ENCODE results near the gene MYO7B. TPM values are rescaled to one million over a fixed set of nuclear protein-coding genes. Genes with fewer than 3 reads are reported as not detected.

Gene MYO7B
- polyA plus RNA-seq, 1 donor from 2014 or later = 1.1 TPM

DNA sequence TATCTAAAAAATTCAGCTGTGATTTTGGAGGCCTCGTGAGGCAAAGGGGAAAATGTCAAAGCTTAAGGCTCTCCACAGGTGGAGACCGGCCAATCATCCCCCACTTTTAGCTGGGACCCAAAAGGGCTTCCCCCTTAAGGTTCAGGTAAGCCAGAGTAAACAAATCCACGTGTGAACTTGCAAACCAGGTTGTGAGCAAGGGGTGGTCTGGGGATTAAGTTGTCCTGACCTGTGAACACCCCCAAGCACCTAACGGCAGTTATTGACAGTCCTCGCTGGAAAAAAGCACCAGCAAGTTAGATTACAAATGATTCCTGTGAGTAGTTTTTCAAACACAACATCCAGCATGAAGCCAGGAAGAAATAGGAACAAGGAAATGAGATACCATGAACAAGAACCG is 42.9 kb downstream of the MYO7B start:
- peaks cover 3% of the 10 kb centered on the region for H3K27me3 Mint-ChIP-seq
- H3K4me1 Mint-ChIP-seq = peaks cover 31 to 38% (median 37%) of the 10 kb centered on the region in 3 donors
- H3K36me3 Mint-ChIP-seq = no peaks in the 10 kb centered on the region
- peaks cover 0 to 1% (median 0%) of the 10 kb centered on the region in 3 donors for H3K9me3 Mint-ChIP-seq
- H3K27ac Mint-ChIP-seq = peak overlapping the region in 2 of 3 donors; percentile 76 to 86
- H3K4me3 Mint-ChIP-seq = peak overlapping the region in 1 of 4 donors; percentile 94

DNA sequence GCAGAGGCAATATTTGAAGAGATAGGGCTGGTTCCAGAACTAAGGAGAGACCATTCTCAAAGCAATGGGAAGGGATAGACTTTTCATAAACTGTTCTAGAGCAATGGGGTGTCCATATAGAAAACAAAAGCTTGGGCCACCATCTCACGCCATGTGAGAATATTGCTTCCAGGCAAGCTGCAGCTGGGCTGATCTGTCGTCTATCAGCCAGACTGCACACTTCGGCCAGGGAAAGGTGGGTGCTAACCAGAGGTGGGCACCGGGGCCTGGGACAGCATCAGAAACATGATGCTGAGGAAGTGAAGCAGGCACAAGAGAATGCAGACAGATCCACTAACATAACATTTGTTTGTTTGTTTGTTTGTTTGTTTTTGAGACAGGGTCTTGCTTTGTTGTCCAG is 43.7 kb downstream of the MYO7B start:
- Mint-ChIP-seq H3K4me1 (peaks cover 31 to 38% (median 36%) of the 10 kb centered on the region in 3 donors), H3K4me3 (peak overlapping the region in 1 of 4 donors; percentile 94), H3K27me3 (peaks cover 3% of the 10 kb centered on the region), H3K27ac (no peak overlapping the region), H3K9me3 (peaks cover 0 to 1% (median 0%) of the 10 kb centered on the region in 3 donors), H3K36me3 (no peaks in the 10 kb centered on the region)

DNA sequence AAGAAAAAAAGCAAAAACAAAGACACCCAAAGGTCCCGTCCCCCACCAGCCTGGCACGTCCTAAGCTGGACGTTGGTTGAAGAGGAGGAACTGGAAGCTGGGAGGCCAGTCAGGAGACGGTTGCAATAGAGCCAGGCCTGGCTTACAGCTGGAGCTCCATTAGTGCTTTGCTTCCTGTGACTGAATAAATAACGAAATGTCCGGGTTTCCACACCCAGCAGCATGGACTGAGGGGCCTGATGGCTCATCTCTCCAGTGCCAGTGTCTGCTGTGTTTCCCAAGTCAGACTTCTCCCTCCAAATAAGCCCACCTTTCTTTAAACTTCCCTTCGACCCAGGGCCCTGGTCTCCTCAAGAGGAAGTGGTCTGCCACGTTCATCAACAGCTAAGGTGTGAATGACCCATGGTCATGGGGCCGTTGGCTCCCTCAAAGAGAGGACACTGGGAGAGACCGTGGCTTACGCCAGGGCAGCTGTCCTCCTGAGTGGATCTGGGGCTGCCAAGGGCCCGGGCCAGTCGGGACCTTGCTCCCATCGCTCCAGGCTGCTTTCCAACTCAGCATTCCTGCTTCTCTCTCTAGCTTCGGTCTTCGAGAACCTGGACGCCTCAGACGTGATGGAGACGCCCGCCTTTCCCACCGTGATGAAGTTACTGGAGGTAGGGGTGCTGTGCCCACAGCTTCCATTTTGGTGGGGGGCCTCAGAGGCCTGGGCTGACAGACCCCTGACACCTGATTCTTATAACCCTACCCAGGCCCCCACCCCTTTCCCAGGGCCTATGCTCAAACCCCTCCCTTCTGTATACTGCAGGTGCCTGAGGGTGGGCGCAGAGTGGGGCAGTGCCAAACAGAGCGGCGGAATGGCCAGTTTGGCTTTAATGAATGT is 44.9 kb downstream of the MYO7B start:
- no peaks in the 10 kb centered on the region for H3K36me3 Mint-ChIP-seq
- H3K9me3 Mint-ChIP-seq = peaks cover 0 to 1% (median 0%) of the 10 kb centered on the region in 3 donors
- peak overlapping the region in 1 of 3 donors; percentile 16 for H3K27ac Mint-ChIP-seq
- peaks cover 3% of the 10 kb centered on the region for H3K27me3 Mint-ChIP-seq
- H3K4me3 Mint-ChIP-seq = no peak overlapping the region
- peaks cover 25 to 30% (median 27%) of the 10 kb centered on the region in 3 donors for H3K4me1 Mint-ChIP-seq

DNA sequence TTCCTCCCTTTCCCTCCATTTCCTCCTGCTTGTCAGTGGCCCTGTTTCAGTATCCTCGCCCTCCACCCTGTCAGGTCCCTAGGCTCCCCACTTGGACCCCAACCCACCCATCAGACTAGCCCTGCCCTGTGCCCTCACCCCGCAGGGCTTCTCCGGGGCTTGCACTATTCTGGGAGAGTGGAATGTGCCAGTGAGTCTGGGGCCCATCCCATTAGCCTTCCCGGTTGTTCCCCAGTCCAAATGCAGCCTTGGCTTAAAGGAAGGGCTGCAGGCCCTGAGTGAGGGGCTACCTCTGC is 45.5 kb downstream of the MYO7B start:
- Mint-ChIP-seq H3K4me3 (no peak overlapping the region), H3K27me3 (peaks cover 3% of the 10 kb centered on the region), H3K4me1 (peaks cover 22 to 24% (median 23%) of the 10 kb centered on the region in 3 donors), H3K27ac (no peak overlapping the region), H3K36me3 (peaks cover 2% of the 10 kb centered on the region), H3K9me3 (peaks cover 0 to 1% (median 0%) of the 10 kb centered on the region in 3 donors)

DNA sequence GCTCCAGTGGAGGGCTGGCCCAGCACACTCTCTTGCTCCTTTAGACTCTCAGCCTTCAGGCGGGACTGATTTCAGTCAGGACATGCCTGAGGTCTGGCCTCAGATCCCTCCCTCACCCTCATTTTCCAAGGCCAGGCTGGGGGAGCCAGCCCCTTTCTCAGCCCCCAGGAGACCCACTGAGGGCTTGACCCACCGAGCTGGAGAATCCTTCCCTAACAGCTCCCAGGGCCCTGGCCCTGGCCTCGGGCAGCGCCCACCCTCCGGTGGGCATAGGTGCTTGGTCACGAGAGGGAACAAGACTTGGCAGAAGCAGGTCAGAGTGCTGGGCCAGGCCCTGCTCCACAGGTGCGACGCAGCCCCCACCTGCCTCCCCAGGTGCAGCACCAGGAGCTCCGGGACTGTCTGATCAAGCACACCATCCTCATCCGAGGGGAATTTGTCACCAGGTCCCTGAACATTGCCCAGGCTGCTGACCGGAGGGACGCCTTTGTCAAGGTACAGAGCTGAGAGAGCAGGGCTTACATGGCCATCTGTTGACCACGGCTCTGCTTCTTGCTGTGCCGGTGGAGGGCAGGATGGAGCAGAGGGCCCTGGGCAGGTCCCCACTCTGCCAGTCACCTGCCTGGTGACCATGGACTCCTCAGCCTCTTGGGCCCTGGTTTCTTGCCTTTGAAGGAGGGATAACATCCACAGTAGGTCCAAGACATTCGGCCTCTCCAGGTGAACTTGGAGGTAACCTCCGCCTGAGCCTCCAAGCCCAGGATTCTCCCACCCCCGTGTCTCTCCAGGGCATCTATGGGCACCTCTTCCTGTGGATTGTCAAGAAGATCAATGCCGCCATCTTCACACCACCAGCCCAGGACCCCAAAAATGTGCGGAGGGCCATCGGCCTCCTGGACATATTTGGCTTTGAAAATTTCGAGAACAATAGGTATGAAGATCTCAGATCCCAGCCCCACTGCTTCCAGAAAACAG is 46.3 kb downstream of the MYO7B start:
- Mint-ChIP-seq H3K4me1 (peaks cover 19 to 23% (median 21%) of the 10 kb centered on the region in 3 donors), H3K9me3 (peaks cover 0 to 1% (median 0%) of the 10 kb centered on the region in 3 donors), H3K36me3 (peaks cover 5% of the 10 kb centered on the region), H3K4me3 (no peak overlapping the region), H3K27me3 (peaks cover 3% of the 10 kb centered on the region), H3K27ac (no peak overlapping the region)

DNA sequence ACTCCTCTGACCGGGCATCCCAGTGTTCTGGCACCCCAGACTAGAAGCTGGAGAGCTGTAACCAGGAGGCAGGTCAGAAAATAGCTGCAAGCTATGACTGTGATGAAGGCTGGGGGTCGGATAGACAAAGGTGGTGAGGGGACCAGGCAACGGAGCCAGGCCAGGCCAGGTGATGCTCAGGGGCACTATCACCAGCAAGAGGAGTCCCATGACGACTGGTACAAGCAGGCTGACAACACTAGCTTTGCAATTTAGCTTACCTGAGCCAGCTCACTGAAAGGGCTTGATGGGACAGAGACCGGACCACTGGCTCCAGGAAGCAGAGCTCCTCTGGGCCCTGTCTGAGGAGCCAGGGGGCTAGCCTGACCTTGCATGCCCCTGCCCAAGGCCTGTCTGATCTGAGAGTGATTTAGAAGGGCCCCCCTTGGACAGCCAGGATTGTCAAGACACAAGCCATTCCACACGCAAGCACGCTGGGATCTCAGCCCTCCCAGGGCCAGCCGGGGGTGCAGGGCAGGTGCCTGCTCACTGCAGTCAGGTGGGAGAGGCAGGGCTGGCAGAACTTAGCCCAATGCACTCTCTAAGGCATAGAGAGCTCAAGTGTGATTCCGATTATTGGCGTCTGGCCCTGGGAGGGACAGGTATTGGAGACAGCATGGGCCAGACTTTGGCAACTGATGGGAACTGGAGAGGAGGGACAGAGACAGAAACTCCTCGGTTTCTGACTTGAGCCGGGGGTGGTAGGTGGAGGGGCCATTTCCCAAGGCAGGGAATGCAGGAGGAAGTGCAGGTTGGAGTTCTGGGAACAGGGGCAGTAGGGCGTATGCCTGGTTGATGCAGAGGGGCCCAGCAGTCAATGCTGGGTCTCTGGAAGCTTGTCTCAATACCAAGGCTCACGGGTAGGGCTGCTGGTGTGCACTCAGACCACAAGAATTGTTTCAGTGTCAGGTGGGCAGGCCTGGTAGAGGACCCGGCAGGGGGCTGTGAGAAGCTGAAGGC is 47.7 kb downstream of the MYO7B start:
- peak overlapping the region in 1 of 3 donors; percentile 11 for H3K27ac Mint-ChIP-seq
- H3K4me3 Mint-ChIP-seq = peak overlapping the region in 1 of 4 donors; percentile 7
- peaks cover 0 to 1% (median 0%) of the 10 kb centered on the region in 3 donors for H3K9me3 Mint-ChIP-seq
- peaks cover 5% of the 10 kb centered on the region for H3K36me3 Mint-ChIP-seq
- no peaks in the 10 kb centered on the region for H3K27me3 Mint-ChIP-seq
- H3K4me1 Mint-ChIP-seq = peaks cover 6 to 16% (median 8%) of the 10 kb centered on the region in 3 donors

DNA sequence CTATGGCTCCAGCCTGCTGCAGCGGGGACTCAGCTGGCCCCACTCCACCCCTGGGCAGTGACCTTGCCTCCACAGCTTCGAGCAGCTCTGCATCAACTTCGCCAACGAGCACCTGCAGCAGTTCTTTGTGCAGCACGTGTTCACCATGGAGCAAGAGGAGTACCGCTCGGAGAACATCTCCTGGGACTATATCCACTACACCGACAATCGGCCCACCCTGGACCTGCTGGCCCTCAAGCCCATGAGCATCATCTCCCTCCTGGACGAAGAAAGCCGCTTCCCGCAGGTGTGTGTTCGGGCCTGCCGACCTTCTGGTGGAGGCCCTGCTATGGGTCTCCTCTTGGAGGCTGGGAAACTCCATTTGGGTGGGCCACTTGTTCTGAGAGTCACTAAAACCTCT is 48.6 kb downstream of the MYO7B start:
- no peak overlapping the region for H3K27ac Mint-ChIP-seq
- peaks cover 0 to 7% (median 2%) of the 10 kb centered on the region in 3 donors for H3K4me1 Mint-ChIP-seq
- no peaks in the 10 kb centered on the region for H3K9me3 Mint-ChIP-seq
- no peak overlapping the region for H3K4me3 Mint-ChIP-seq
- peaks cover 5% of the 10 kb centered on the region for H3K36me3 Mint-ChIP-seq
- no peaks in the 10 kb centered on the region for H3K27me3 Mint-ChIP-seq

DNA sequence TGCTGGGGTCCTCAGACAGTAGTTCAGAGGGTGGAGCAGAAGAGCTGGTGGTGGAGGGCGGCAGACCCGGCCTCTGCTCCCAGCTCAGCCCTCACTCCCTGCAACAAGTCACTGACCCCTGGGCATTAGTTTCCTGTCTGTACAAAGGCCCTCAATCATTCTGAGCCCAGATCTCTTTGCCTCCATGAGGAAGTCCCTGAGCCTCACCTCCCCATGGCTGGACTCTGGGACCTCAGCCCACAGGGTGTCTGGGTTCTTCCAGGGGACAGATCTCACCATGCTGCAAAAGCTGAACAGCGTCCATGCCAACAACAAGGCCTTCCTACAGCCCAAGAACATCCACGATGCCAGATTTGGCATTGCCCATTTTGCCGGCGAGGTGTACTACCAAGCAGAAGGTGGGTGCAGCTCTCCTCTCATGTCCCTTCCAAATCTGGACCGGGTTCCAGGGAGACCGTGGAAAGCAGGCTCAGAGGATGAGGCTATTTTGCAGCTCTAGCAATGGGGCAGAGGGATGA is 49.1 kb downstream of the MYO7B start:
- H3K9me3 Mint-ChIP-seq = no peaks in the 10 kb centered on the region
- H3K36me3 Mint-ChIP-seq = peaks cover 5% of the 10 kb centered on the region
- H3K27me3 Mint-ChIP-seq = no peaks in the 10 kb centered on the region
- H3K4me3 Mint-ChIP-seq = no peak overlapping the region
- H3K4me1 Mint-ChIP-seq = peaks cover 0 to 6% (median 1%) of the 10 kb centered on the region in 3 donors
- H3K27ac Mint-ChIP-seq = no peak overlapping the region

DNA sequence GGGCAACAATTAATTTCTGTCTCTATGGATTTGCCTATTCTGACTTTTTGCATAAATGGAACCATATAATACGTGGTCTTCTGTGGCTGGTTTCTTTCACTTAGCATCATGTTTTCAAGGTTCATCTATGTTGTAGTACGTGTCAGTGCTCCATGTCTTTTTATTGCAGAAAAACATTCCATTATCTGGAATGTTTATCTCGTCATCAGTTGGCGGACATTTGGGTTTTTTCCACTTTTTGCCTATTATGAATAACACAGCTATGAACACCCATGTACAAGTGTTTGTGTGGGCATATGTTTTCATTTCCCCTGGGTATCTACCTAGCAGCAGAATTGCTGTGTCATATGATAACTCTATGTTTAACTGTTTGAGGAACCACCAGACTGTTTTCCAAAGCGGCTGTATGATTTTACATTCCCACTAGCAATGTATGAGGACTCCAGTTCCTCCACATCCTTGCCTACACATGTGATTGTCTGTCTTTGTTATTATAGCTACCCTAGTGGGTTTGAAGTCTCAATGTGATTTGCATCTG is 49.9 kb downstream of the MYO7B start:
- no peak overlapping the region for H3K4me3 Mint-ChIP-seq
- no peak overlapping the region for H3K27ac Mint-ChIP-seq
- H3K36me3 Mint-ChIP-seq = peaks cover 5% of the 10 kb centered on the region
- H3K27me3 Mint-ChIP-seq = no peaks in the 10 kb centered on the region
- H3K9me3 Mint-ChIP-seq = no peaks in the 10 kb centered on the region
- peaks cover 0 to 6% (median 1%) of the 10 kb centered on the region in 3 donors for H3K4me1 Mint-ChIP-seq

DNA sequence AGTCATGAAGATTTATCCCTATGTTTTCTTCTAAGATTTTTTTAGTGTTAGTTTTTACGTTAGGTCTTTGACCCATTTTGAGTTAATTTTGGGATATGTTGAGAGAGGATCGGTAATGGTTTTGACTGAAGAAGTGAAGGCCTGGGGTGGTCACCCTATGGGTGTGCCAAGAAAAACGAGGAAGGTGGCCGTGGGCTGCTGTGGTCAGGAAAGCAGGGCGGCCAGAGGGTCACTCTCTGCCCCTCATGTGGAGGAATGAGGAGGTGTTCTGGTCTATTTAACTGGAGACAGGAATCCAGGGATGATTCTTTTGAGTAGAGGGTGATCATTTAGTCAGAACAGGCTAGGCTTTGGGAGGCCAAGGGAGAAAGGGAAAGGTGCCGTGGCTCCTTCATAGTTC is 50.7 kb downstream of the MYO7B start:
- Mint-ChIP-seq H3K36me3 (peaks cover 5% of the 10 kb centered on the region), H3K27ac (no peak overlapping the region)

DNA sequence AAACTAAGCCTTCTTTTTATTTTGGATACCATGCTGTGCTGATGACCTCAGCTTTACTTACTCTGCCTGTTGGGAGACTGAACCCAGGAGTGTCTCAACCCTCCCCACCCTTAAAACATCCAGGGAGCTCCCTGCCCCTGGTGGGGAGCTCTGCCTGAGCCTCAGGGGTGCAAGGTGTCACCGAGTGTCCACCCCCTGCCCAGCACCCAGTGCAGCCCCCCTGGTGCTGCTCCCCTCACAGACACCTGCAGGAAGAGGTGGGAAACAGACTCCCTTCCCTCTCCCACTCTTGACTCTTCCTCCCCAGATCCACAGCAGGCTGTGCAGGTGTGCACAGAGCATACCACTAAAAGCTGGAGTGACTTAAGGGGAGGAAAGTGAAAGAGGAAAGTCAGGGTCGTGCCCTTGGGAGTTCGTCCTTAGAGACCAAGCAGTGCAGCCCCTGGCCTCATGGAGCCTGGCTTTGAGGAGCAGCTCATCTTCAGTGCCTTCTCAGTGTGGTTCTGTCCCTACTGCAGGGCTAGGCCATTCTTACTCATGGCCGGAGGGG is 51.3 kb downstream of the MYO7B start:
- no peaks in the 10 kb centered on the region for H3K27me3 Mint-ChIP-seq
- no peak overlapping the region for H3K27ac Mint-ChIP-seq
- peaks cover 0 to 10% (median 5%) of the 10 kb centered on the region in 3 donors for H3K4me1 Mint-ChIP-seq

More for the DNA sequence above, 50.7 kb downstream of the MYO7B start:
- no peaks in the 10 kb centered on the region for H3K9me3 Mint-ChIP-seq
- H3K27me3 Mint-ChIP-seq = no peaks in the 10 kb centered on the region
- H3K4me1 Mint-ChIP-seq = peaks cover 0 to 7% (median 1%) of the 10 kb centered on the region in 3 donors
- H3K4me3 Mint-ChIP-seq = no peak overlapping the region

DNA sequence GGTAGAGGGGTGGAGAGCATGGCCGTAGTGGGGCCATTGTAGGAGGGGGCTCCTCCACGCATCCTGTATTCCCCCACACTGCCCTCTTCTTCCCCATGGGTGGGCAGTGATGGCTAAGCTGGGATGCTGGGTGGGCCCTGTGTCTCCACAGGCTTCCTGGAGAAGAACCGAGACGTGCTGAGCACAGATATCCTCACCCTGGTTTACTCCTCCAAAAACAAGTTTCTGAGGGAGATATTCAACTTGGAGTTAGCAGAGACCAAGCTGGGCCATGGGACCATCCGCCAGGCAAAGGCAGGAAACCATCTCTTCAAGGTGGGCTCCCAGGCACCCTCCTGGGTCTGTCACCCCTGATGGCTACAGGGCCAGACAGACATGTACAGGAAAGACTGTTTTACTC is 52.8 kb downstream of the MYO7B start:
- Mint-ChIP-seq H3K4me3 (no peak overlapping the region), H3K4me1 (peaks cover 0 to 10% (median 6%) of the 10 kb centered on the region in 3 donors), H3K9me3 (no peaks in the 10 kb centered on the region), H3K36me3 (peaks cover 5% of the 10 kb centered on the region), H3K27ac (no peak overlapping the region), H3K27me3 (no peaks in the 10 kb centered on the region)

More for the DNA sequence above, 51.3 kb downstream of the MYO7B start:
- peaks cover 5% of the 10 kb centered on the region for H3K36me3 Mint-ChIP-seq
- no peaks in the 10 kb centered on the region for H3K9me3 Mint-ChIP-seq
- no peak overlapping the region for H3K4me3 Mint-ChIP-seq

DNA sequence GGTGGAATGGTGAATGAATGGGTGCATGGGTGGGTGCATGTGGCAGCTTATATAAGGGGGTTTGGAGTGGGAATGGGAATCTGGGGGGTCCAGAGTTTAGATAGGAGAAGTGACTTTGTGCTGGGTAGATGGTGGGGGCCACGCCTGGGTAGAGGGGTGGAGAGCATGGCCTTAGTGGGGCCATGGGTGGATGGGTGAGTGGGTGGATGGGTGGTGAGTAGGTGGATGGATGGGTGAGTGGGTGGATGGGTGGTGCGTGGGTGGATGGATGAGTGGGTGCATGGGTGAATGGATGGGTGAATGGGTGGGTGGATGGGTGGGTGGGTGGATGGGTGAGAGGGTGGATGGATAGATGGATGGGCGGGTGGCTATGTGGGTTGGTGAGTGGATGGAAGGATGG is 53.9 kb downstream of the MYO7B start:
- H3K9me3 Mint-ChIP-seq = no peaks in the 10 kb centered on the region
- H3K4me1 Mint-ChIP-seq = peaks cover 1 to 11% (median 7%) of the 10 kb centered on the region in 3 donors
- no peak overlapping the region for H3K4me3 Mint-ChIP-seq
- no peaks in the 10 kb centered on the region for H3K27me3 Mint-ChIP-seq
- peaks cover 5% of the 10 kb centered on the region for H3K36me3 Mint-ChIP-seq
- H3K27ac Mint-ChIP-seq = no peak overlapping the region
